SK-N-SH (cell line): ENCODE measurements around the gene CDK6. TPM values are rescaled to one million over a fixed set of nuclear protein-coding genes. Genes with fewer than 3 reads are reported as not detected.

Source experiments
- CTCF ChIA-PET: fragments of 300-600, 350-600 bp; formaldehyde crosslinking; extraction: SDS; loops from one replicate; lab custom pipeline; 2021; lab: Yijun Ruan, JAX
- POLR2A ChIA-PET: fragments of 350-600 bp; sonication (Branson Sonifier 250); formaldehyde crosslinking; extraction: SDS; loops from one replicate; lab custom pipeline; 2020; ENCODE audit warnings: antibody characterized with exemption, inconsistent platforms; lab: Yijun Ruan, JAX
- DNase-seq: peaks from one replicate; pipeline ENCODE4 v3.0.0; 2012
- H2AFZ ChIP-seq: fragments of 200-600 bp; sonication (generic); 2 replicates; pipeline ENCODE4 v1.8.1; 2016; ENCODE audit warnings: antibody characterized with exemption, mild to moderate bottlenecking, low read depth
- H3F3A ChIP-seq: fragments of 200-600 bp; sonication (generic); replicated peaks from 2 replicates; pipeline ENCODE3; 2016; ENCODE audit warnings: antibody characterized with exemption, mild to moderate bottlenecking; ENCODE audit not compliant: insufficient read depth
- H3K27ac ChIP-seq, 2 experiments: fragments of 200-500 bp in 1 of 2; fragments of 200-600 bp in 1 of 2; sonication (Bioruptor generic) in 1 of 2; sonication (generic), shearing (Covaris generic) in 1 of 2; 2 replicates each; pipeline versions ENCODE4 v1.5.1 to v1.6.1; 2014 to 2016; ENCODE audit warnings: low read depth in 2 of 2, inconsistent platforms in 1 of 2, low read length in 1 of 2, mild to moderate bottlenecking in 1 of 2, mixed read lengths in 1 of 2
- H3K27me3 ChIP-seq: fragments of 200-600 bp; sonication (generic), shearing (Covaris generic); 2 replicates; pipeline ENCODE4 v1.6.1; 2016; ENCODE audit warnings: mixed run types; ENCODE audit not compliant: insufficient read depth
- H3K36me3 ChIP-seq, 2 experiments: fragments of 200-500 bp in 1 of 2; fragments of 200-600 bp in 1 of 2; sonication (Bioruptor generic) in 1 of 2; sonication (generic) in 1 of 2; replicated peaks in 1 of 2; 2 replicates each; pipeline versions ENCODE3 to v1.5.1; 2014 to 2016; ENCODE audit warnings: low read length in 1 of 2, mild to moderate bottlenecking in 1 of 2; ENCODE audit not compliant: insufficient read depth in 2 of 2, control insufficient read depth in 1 of 2
- H3K4me1 ChIP-seq, 2 experiments: fragments of 200-500 bp in 1 of 2; fragments of 200-600 bp in 1 of 2; sonication (Bioruptor generic) in 1 of 2; sonication (generic), shearing (Covaris generic) in 1 of 2; 2 replicates each; pipeline versions ENCODE4 v1.5.1 to v1.6.1; 2014 to 2016; ENCODE audit warnings: low read depth in 1 of 2, low read length in 1 of 2, mixed run types in 1 of 2; ENCODE audit not compliant: insufficient read depth in 2 of 2, control insufficient read depth in 1 of 2
- H3K4me2 ChIP-seq: fragments of 200-600 bp; sonication (generic), shearing (Covaris generic); 2 replicates; pipeline ENCODE4 v1.6.1; 2017; ENCODE audit warnings: mixed run types
- H3K4me3 ChIP-seq, 2 experiments: fragments of 200-500 bp in 1 of 2; fragments of 200-600 bp in 1 of 2; sonication (Bioruptor generic) in 1 of 2; sonication (generic), shearing (Covaris generic) in 1 of 2; 2 replicates each; pipeline versions ENCODE4 v1.5.1 to v1.8.1; 2014 to 2016; ENCODE audit warnings: low read depth in 2 of 2, inconsistent platforms in 1 of 2, low read length in 1 of 2, mild to moderate bottlenecking in 1 of 2, mixed read lengths in 1 of 2, moderate library complexity in 1 of 2
- H3K79me2 ChIP-seq: fragments of 200-600 bp; sonication (generic); 2 replicates; pipeline ENCODE4 v1.8.1; 2017; ENCODE audit warnings: mild to moderate bottlenecking; ENCODE audit not compliant: insufficient read depth
- H3K9ac ChIP-seq: fragments of 200-600 bp; sonication (generic); 2 replicates; pipeline ENCODE4 v1.6.1; 2017; ENCODE audit warnings: mixed run types
- H3K9me2 ChIP-seq: fragments of 200-600 bp; sonication (generic); 2 replicates; pipeline ENCODE4 v1.6.1; 2017; ENCODE audit warnings: mixed run types
- H3K9me3 ChIP-seq: fragments of 200-600 bp; sonication (generic); 2 replicates; pipeline ENCODE4 v1.6.1; 2017; ENCODE audit warnings: mixed run types, mild to moderate bottlenecking, moderate library complexity
- H4K20me1 ChIP-seq: fragments of 200-600 bp; sonication (generic); 2 replicates; pipeline ENCODE4 v1.6.1; 2017; ENCODE audit warnings: mild to moderate bottlenecking, mixed run types; ENCODE audit not compliant: insufficient read depth
- CHD2 ChIP-seq: fragments of 150-350 bp; IDR thresholded peaks from 2 replicates; pipeline ENCODE4 v1.6.1; 2018; ENCODE audit warnings: low read length; ENCODE audit not compliant: partially characterized antibody
- ELF1 ChIP-seq: IDR thresholded peaks from 2 replicates; pipeline ENCODE4 v1.4.0; 2012
- EP300 ChIP-seq, 2 experiments: IDR thresholded peaks; 2 replicates each; pipeline versions ENCODE4 v1.4.0 to v1.6.1; 2012; ENCODE audit warnings: borderline replicate concordance in 1 of 2, low read depth in 1 of 2, low read length in 1 of 2
- FOSL2 ChIP-seq: IDR thresholded peaks from 2 replicates; pipeline ENCODE4 v1.4.0; 2012; ENCODE audit warnings: low read depth, mild to moderate bottlenecking, moderate library complexity, borderline replicate concordance
- GABPA ChIP-seq: IDR thresholded peaks from 2 replicates; pipeline ENCODE4 v1.4.0; 2012; ENCODE audit warnings: low read depth, mild to moderate bottlenecking
- GATA2 ChIP-seq: sonication (generic); formaldehyde crosslinking; IDR thresholded peaks from 2 replicates; pipeline ENCODE4 v1.5.0; 2020; ENCODE audit warnings: mild to moderate bottlenecking, missing genetic modification reagents
- NFIC ChIP-seq: IDR thresholded peaks from 2 replicates; pipeline ENCODE4 v1.4.0; 2012; ENCODE audit warnings: borderline replicate concordance
- NRF1 ChIP-seq: IDR thresholded peaks from 2 replicates; pipeline ENCODE4 v1.6.1; 2012; ENCODE audit warnings: low read depth, mild to moderate bottlenecking, low read length
- POLR2AphosphoS5 ChIP-seq: IDR thresholded peaks from 2 replicates; pipeline ENCODE4 v1.6.1; 2012; ENCODE audit warnings: low read depth, low read length
- RCOR1 ChIP-seq: fragments of 150-350 bp; IDR thresholded peaks from 2 replicates; pipeline ENCODE4 v1.6.1; 2017; ENCODE audit warnings: antibody characterized with exemption, low read length
- RFX5 ChIP-seq: IDR thresholded peaks from 2 replicates; pipeline ENCODE4 v1.6.1; 2012; ENCODE audit warnings: mild to moderate bottlenecking, improper control_type of control experiment, low read length
- SIN3A ChIP-seq: IDR thresholded peaks from 2 replicates; pipeline ENCODE4 v1.6.1; 2012; ENCODE audit warnings: low read depth, mild to moderate bottlenecking, low read length, moderate library complexity, borderline replicate concordance
- WGBS: methylation state at CpG from one replicate; pipeline ENCODE4 v1.1.6; 2017; ENCODE audit warnings: low lambda C conversion rate; 5-methylcytosine and 5-hydroxymethylcytosine counted together
- polyA plus RNA-seq, 3 experiments: library from polyadenylated mRNA; depleted of rRNA; stranded (reverse); fragments of >200 nt; gene quantifications; 2 replicates each; pipeline ENCODE4 v1.2.3, GENCODE V29; 2012
- TF ChIP-seq, protein P1 (sequence below): IDR thresholded peaks from 2 replicates; pipeline ENCODE4; 2012
- TF ChIP-seq, protein P2 (sequence below): IDR thresholded peaks from 2 replicates; pipeline ENCODE4 v1.6.1; 2012; ENCODE audit warnings: mild to moderate bottlenecking, low read depth, low read length, moderate library complexity
- TF ChIP-seq, protein P3 (sequence below): fragments of 200-600 bp; sonication (generic); IDR thresholded peaks from 2 replicates; pipeline ENCODE4 v1.6.1; 2017; ENCODE audit warnings: antibody characterized with exemption, mild to moderate bottlenecking, moderate library complexity

Gene CDK6
- polyA plus RNA-seq, 1 of the 3 experiments (the other 2 are of a cell fraction): 30.3 TPM

DNA sequence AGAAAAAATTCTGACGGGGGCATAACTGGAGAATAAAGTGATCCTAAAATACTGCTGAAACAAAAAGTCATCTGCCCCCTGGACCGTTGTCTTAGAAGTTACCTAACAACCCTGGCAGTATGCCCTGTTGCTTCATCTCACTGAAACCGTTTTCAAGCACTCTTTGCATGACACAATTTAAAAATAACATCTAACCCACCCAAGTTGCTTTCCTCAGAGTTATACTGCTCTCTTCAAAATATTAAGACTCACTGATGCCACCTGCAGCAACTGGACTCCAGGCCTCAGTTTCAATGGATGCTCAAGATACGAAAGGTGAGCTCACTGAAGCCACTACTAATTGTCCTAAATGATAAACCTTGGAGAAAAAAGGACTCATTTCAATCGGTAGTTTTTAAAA lies 57.4 kb downstream of the CDK6 start:
- Histone ChIP-seq H3K9me3 (no peaks in the 10 kb centered on the region), H3K27me3 (no peaks in the 10 kb centered on the region), H2AFZ (no peak overlapping the region), H4K20me1 (peaks cover 44% of the 10 kb centered on the region), H3F3A (peaks cover 16% of the 10 kb centered on the region), H3K36me3 (peaks cover 15 to 52% of the 10 kb centered on the region in 2 experiments), H3K9ac (no peak overlapping the region), H3K4me1 (peaks cover 16 to 29% of the 10 kb centered on the region in 2 experiments; a peak in 3 of 4 replicates), H3K4me2 (no peak overlapping the region), H3K79me2 (peaks cover 98% of the 10 kb centered on the region), H3K4me3 (no peak overlapping the region), H3K9me2 (no peaks in the 10 kb centered on the region), H3K27ac (peak overlapping the region in 1 of 2 experiments; percentile 50; a peak in 1 of 4 replicates)
- POLR2A ChIA-PET: no interaction called here
- no peak for DNase-seq
- 87% methylated on average over 5 of the region's 5 CpGs for WGBS
- CTCF ChIA-PET: interaction anchor here (1.1 to 1.9 kb wide), 3 partner anchors 11 to 54 kb away, joined by 3 to 16 read pairs (median 5); no protein-coding TSS in a partner anchor
- TF ChIP-seq RFX5: no peak

DNA sequence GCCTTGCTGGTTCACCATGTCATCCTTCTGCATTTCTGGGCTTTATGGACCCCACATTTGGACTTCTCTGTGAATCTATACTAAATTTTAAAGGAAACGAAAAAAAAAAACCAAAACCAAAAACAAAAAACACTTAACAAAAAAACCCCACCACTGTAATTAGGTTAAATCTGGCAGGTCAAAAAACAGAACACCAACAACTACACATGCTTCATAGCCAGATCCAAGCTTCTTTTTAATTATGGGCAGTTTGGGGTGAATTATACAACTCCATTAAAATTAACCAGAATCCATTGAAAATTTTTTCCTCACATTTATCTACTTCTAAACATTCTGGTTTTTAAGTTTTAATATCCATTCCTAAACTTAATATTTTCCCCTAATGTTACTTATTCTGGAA lies 58.4 kb downstream of the CDK6 start:
- Histone ChIP-seq H3K4me1 (peaks cover 22 to 32% of the 10 kb centered on the region in 2 experiments), H3K4me2 (no peak overlapping the region), H3K9ac (no peak overlapping the region), H3F3A (peaks cover 16% of the 10 kb centered on the region), H3K79me2 (peaks cover 98% of the 10 kb centered on the region), H3K4me3 (no peak overlapping the region), H3K9me2 (no peaks in the 10 kb centered on the region), H4K20me1 (peaks cover 36% of the 10 kb centered on the region), H3K36me3 (peaks cover 25 to 60% of the 10 kb centered on the region in 2 experiments)
- CTCF ChIA-PET: interaction anchor here (1.5 to 1.9 kb wide), 2 partner anchors 13 to 55 kb away, joined by 3 to 16 read pairs; no protein-coding TSS in a partner anchor
- WGBS: 98% methylated on average over 1 of the region's 1 CpG
- TF ChIP-seq NFIC: no peak
- TF ChIP-seq RCOR1: peak; percentile 52; the same call in 1 of the 2 replicates
- TF ChIP-seq POLR2AphosphoS5: no peak
- 0 out of 2 replicates have a peak, but pooled peaks have one; percentile 23 for TF ChIP-seq GATA2 (CRISPR knock-in tag)
- no peak for TF ChIP-seq CHD2
- TF ChIP-seq EP300 (IDR thresholded peaks at IDR 0.05; ENCODE audit: borderline replicate concordance in 1 of 2, low read depth in 1 of 2, low read length in 1 of 2): peak in 1 of 2 experiments; percentile 73; a peak in 1 of 4 replicates
- no peak for TF ChIP-seq ELF1
- TF ChIP-seq, all 33 proteins: peak for 3
- Histone ChIP-seq H3K9me3 (no peaks in the 10 kb centered on the region), H3K27me3 (no peaks in the 10 kb centered on the region), H2AFZ (no peak overlapping the region), H3K27ac (peak overlapping the region in 1 of 2 experiments; percentile 44; a peak in 2 of 4 replicates)
- DNase-seq: no peak
- POLR2A ChIA-PET: no interaction called here

DNA sequence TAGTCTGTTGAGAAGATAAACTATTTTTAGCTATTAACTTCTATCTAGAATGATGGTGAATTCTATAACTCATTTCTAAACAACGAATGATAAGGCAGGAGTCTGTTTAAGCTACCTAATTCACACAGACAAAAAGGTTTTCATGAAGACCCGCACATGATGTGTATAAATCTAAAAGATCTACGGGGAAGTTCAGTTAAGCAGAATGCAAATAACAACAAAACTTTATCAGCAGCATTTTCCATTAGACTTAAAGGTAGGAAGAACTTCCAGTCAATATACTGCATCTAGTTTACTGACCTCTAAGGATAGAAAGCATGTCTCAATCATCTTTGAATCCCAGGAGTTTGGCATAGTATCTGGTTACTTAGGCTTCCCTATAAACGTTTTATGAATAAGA lies 62.6 kb downstream of the CDK6 start:
- no peak for DNase-seq
- Histone ChIP-seq H3K27ac (peak overlapping the region in 1 of 2 experiments; percentile 4; a peak in 1 of 4 replicates), H3K4me1 (peaks cover 18 to 42% of the 10 kb centered on the region in 2 experiments), H4K20me1 (no peaks in the 10 kb centered on the region; the same call in 1 of the 2 replicates), H3K79me2 (peaks cover 97% of the 10 kb centered on the region), H3F3A (peaks cover 22% of the 10 kb centered on the region), H3K4me2 (no peak overlapping the region), H3K4me3 (no peak overlapping the region), H3K9ac (no peak overlapping the region), H2AFZ (no peak overlapping the region), H3K9me3 (no peaks in the 10 kb centered on the region), H3K9me2 (no peaks in the 10 kb centered on the region), H3K36me3 (peaks cover 45 to 64% of the 10 kb centered on the region in 2 experiments), H3K27me3 (no peaks in the 10 kb centered on the region)
- ChIA-PET CTCF (interaction anchor here (0.6 to 4.3 kb wide), 5 partner anchors 9 to 161 kb away, joined by 3 to 31 read pairs (median 3); no protein-coding TSS in a partner anchor), POLR2A (no interaction called here)
- WGBS: 77% methylated on average over 4 of the region's 4 CpGs
- TF ChIP-seq, protein P1, sequence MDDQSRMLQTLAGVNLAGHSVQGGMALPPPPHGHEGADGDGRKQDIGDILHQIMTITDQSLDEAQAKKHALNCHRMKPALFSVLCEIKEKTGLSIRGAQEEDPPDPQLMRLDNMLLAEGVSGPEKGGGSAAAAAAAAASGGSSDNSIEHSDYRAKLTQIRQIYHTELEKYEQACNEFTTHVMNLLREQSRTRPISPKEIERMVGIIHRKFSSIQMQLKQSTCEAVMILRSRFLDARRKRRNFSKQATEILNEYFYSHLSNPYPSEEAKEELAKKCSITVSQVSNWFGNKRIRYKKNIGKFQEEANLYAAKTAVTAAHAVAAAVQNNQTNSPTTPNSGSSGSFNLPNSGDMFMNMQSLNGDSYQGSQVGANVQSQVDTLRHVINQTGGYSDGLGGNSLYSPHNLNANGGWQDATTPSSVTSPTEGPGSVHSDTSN: no peak
- no peak for TF ChIP-seq POLR2AphosphoS5
- TF ChIP-seq NRF1: no peak
- TF ChIP-seq, protein P2, sequence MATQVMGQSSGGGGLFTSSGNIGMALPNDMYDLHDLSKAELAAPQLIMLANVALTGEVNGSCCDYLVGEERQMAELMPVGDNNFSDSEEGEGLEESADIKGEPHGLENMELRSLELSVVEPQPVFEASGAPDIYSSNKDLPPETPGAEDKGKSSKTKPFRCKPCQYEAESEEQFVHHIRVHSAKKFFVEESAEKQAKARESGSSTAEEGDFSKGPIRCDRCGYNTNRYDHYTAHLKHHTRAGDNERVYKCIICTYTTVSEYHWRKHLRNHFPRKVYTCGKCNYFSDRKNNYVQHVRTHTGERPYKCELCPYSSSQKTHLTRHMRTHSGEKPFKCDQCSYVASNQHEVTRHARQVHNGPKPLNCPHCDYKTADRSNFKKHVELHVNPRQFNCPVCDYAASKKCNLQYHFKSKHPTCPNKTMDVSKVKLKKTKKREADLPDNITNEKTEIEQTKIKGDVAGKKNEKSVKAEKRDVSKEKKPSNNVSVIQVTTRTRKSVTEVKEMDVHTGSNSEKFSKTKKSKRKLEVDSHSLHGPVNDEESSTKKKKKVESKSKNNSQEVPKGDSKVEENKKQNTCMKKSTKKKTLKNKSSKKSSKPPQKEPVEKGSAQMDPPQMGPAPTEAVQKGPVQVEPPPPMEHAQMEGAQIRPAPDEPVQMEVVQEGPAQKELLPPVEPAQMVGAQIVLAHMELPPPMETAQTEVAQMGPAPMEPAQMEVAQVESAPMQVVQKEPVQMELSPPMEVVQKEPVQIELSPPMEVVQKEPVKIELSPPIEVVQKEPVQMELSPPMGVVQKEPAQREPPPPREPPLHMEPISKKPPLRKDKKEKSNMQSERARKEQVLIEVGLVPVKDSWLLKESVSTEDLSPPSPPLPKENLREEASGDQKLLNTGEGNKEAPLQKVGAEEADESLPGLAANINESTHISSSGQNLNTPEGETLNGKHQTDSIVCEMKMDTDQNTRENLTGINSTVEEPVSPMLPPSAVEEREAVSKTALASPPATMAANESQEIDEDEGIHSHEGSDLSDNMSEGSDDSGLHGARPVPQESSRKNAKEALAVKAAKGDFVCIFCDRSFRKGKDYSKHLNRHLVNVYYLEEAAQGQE: no peak
- no peak for TF ChIP-seq FOSL2
- TF ChIP-seq, protein P3, sequence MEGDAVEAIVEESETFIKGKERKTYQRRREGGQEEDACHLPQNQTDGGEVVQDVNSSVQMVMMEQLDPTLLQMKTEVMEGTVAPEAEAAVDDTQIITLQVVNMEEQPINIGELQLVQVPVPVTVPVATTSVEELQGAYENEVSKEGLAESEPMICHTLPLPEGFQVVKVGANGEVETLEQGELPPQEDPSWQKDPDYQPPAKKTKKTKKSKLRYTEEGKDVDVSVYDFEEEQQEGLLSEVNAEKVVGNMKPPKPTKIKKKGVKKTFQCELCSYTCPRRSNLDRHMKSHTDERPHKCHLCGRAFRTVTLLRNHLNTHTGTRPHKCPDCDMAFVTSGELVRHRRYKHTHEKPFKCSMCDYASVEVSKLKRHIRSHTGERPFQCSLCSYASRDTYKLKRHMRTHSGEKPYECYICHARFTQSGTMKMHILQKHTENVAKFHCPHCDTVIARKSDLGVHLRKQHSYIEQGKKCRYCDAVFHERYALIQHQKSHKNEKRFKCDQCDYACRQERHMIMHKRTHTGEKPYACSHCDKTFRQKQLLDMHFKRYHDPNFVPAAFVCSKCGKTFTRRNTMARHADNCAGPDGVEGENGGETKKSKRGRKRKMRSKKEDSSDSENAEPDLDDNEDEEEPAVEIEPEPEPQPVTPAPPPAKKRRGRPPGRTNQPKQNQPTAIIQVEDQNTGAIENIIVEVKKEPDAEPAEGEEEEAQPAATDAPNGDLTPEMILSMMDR: no peak
- TF ChIP-seq EP300 (IDR thresholded peaks at IDR 0.05; ENCODE audit: borderline replicate concordance in 1 of 2, low read depth in 1 of 2, low read length in 1 of 2): no peak
- TF ChIP-seq GABPA: no peak
- no peak for TF ChIP-seq SIN3A
- no peak for TF ChIP-seq NFIC
